WERI-Rb-1 (cell line): ENCODE data around the gene FHAD1.

Source experiments
- DNase-seq: peaks from one replicate; pipeline ENCODE4 v3.0.0-alpha.2; 2020
- H3K27ac ChIP-seq: fragments of 250-450 bp; sonication (Bioruptor Pico); 2 replicates; pipeline ENCODE4 v1.5.1; 2020; ENCODE audit warnings: mild to moderate bottlenecking, moderate library complexity
- H3K27me3 ChIP-seq: fragments of 250-450 bp; sonication (Bioruptor Pico); 2 replicates; pipeline ENCODE4 v1.5.1; 2021; ENCODE audit warnings: mild to moderate bottlenecking, low read depth, moderate library complexity; ENCODE audit not compliant: insufficient read depth, severe bottlenecking
- H3K36me3 ChIP-seq: fragments of 250-450 bp; sonication (Bioruptor Pico); 2 replicates; pipeline ENCODE4 v1.5.1; 2020; ENCODE audit warnings: mild to moderate bottlenecking, moderate library complexity
- H3K4me3 ChIP-seq: 2 replicates; pipeline ENCODE4 v1.5.1; 2011; ENCODE audit warnings: low read depth, mild to moderate bottlenecking, control low read depth, low read length
- H3K9me3 ChIP-seq: fragments of 250-450 bp; sonication (Bioruptor Pico); 2 replicates; pipeline ENCODE4 v1.5.1; 2021; ENCODE audit warnings: mild to moderate bottlenecking, moderate library complexity; ENCODE audit not compliant: severe bottlenecking
- CTCF ChIP-seq: IDR thresholded peaks from 2 replicates; pipeline ENCODE4 v1.5.1; 2011; ENCODE audit warnings: low read depth, mild to moderate bottlenecking, control low read depth, inconsistent platforms, low read length

FHAD1 gene

DNA sequence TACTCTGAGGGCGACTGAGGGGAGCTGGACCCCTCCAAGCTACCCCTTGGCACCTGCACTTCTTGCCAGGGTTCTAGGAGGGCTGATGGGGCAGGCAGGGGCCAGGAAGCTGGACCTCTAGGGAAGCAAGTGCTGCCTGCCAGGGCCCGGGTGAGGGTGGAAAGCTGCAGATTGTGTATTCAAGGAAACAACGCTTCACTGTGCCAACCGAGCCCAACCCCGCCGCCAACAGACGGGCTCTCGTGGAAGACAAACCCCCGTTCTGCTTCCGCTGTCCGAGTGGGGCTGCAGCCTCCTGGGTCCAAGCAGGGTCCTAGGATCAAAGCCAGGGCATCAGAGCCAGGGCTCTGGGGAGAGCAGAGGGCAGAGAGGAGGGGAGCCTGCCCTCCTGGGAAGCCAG, 165.8 kb downstream of the FHAD1 start:
- no peak overlapping the region for H3K4me3 ChIP-seq
- no peak overlapping the region for H3K27ac ChIP-seq

GRCh38 chr1:15413563-15414444, 166.8 kb downstream of the FHAD1 start:
- peak overlapping the region; percentile 94 for H3K27ac ChIP-seq
- peaks cover 36% of the 10 kb centered on the region for H3K36me3 ChIP-seq
- H3K27me3 ChIP-seq = no peaks in the 10 kb centered on the region
- TF ChIP-seq CTCF = no peak
- H3K9me3 ChIP-seq = no peaks in the 10 kb centered on the region
- no peak for DNase-seq
- H3K4me3 ChIP-seq = no peak overlapping the region

More for the DNA sequence above, 165.8 kb downstream of the FHAD1 start:
- no peak for DNase-seq
- no peak for TF ChIP-seq CTCF
- H3K36me3 ChIP-seq = peaks cover 36% of the 10 kb centered on the region
- H3K27me3 ChIP-seq = no peaks in the 10 kb centered on the region
- H3K9me3 ChIP-seq = no peaks in the 10 kb centered on the region

GRCh38 chr1:15414445-15414983, 167.5 kb downstream of the FHAD1 start:
- peak overlapping the region; percentile 94 for H3K27ac ChIP-seq
- H3K4me3 ChIP-seq = no peak overlapping the region
- TF ChIP-seq CTCF = no peak
- H3K9me3 ChIP-seq = no peaks in the 10 kb centered on the region
- no peaks in the 10 kb centered on the region for H3K27me3 ChIP-seq
- no peak for DNase-seq
- peaks cover 38% of the 10 kb centered on the region for H3K36me3 ChIP-seq

GRCh38 chr1:15417059-15417934, 170.3 kb downstream of the FHAD1 start:
- Histone ChIP-seq H3K36me3 (peaks cover 60% of the 10 kb centered on the region), H3K4me3 (peak overlapping the region; percentile 15; the same call in 1 of the 2 replicates), H3K27me3 (no peaks in the 10 kb centered on the region), H3K27ac (peak overlapping the region; percentile 94), H3K9me3 (peaks cover 5% of the 10 kb centered on the region)
- no peak for TF ChIP-seq CTCF
- DNase-seq = peak; percentile 96

DNA sequence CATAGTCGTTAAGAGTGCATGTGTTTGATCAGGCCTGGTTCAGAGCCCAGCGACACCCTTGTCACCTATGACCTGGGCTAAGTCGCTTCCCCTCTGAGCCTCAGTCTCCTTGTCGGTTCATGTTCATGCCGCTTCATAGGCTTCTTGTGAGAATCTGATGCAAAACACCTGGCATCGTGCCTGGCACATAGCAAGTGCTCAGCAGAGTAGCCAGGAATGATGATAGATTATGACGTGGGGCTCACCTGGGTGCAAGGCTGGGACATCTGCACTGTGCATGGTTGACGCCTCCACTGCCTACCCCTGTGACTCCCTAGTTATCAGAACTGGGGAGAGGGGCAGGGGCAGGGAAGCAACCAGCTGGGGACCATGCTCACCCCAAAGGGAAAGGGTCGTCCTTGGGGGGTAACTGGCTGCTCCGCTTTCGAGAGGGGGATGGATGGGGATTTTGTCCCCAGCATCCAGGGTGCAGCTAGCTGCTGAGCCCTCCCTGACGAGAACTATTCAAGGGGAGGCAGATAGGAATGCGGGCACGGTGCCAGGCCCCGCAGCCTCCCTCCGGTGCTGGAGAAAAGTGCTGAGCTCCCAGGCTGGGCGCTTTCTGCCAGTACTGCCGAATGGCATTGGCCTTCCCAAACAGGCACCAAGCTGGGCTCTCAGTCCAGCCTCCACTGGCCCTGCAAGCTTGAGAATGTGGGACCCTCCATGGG, 171.9 kb downstream of the FHAD1 start:
- Histone ChIP-seq H3K9me3 (peaks cover 5% of the 10 kb centered on the region), H3K27ac (peak overlapping the region; percentile 94), H3K36me3 (peaks cover 50% of the 10 kb centered on the region), H3K4me3 (no peak overlapping the region), H3K27me3 (no peaks in the 10 kb centered on the region)
- no peak for TF ChIP-seq CTCF
- no peak for DNase-seq
